Measurements from ENCODE around the gene APOA5.

APOA5 gene

GRCh38 chr11:116794851-116795250, 3.2 kb upstream of the APOA5 start:
- DNase-seq = no peak

- no peak for DNase-seq
Measured at GRCh38 chr11:116793772-116794097, 2.1 kb upstream of the APOA5 start.

GRCh38 chr11:116792869-116793771, 1.4 kb upstream of the APOA5 start:
- peak; percentile 67 for DNase-seq

GRCh38 chr11:116792144-116792868, 627 bp upstream of the APOA5 start:
- DNase-seq = no peak

GRCh38 chr11:116791002-116791812, 472 bp downstream of the APOA5 start:
- DNase-seq = no peak

- no peak for DNase-seq
Measured at GRCh38 chr11:116790167-116791001, 1.3 kb downstream of the APOA5 start.

- no peak for DNase-seq
Measured at GRCh38 chr11:116788975-116789374, 2.7 kb downstream of the APOA5 start.

- no peak for DNase-seq
Measured at GRCh38 chr11:116788534-116788933, 3.1 kb downstream of the APOA5 start.

- DNase-seq = peak; percentile 62
Measured at GRCh38 chr11:116787786-116788486, 3.7 kb downstream of the APOA5 start, which contains the start of gene ZPR1. ZPR1 (minus strand) TSS chr11:116788023; CDS start chr11:116787990, 33 bp downstream.

- DNase-seq = no peak
Measured at GRCh38 chr11:116787436-116787785, 4.3 kb downstream of the APOA5 start.

GRCh38 chr11:116786966-116787365, 4.7 kb downstream of the APOA5 start:
- no peak for DNase-seq

GRCh38 chr11:116786326-116786725, 5.4 kb downstream of the APOA5 start:
- DNase-seq = no peak

- DNase-seq = peak; percentile 39
Measured at GRCh38 chr11:116782728-116783127, 9.0 kb downstream of the APOA5 start.

GRCh38 chr11:116778556-116778955, 13.1 kb downstream of the APOA5 start:
- no peak for DNase-seq

GRCh38 chr11:116777056-116777455, 14.6 kb downstream of the APOA5 start:
- DNase-seq = no peak

- DNase-seq = no peak
Measured at GRCh38 chr11:116776522-116776984, 15.1 kb downstream of the APOA5 start.

GRCh38 chr11:116775975-116776374, 15.7 kb downstream of the APOA5 start:
- no peak for DNase-seq

GRCh38 chr11:116774661-116775060, 17.0 kb downstream of the APOA5 start:
- no peak for DNase-seq

GRCh38 chr11:116773203-116774097, 18.2 kb downstream of the APOA5 start:
- DNase-seq = peak; percentile 60

- DNase-seq = peak; percentile 84
Measured at GRCh38 chr11:116772443-116773202, 19.1 kb downstream of the APOA5 start, which contains the start of gene BUD13. BUD13 (minus strand) TSS chr11:116772987; CDS start chr11:116772964, 23 bp downstream.

Measured in NCI-H226 (cell line).